ENCODE data around the gene OSBPL1A.

OSBPL1A gene

DNA sequence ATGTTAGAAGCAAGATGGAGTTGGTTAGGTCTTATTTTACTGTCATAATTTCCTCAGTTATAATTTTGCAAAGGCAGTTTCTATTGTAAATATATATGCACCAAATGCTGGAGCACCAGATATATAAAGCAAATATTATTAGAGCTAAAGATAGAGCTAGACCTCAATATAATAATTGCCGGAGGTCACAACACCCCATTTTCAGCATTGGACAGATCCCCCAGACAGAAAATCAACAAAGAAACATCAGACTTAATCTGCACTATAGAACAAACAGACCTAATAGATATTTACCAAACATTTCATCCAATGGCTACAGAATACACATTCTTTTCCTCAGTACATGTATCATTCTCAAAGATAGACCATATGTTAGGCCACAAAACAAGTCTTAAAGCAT lies 143.6 kb downstream of the OSBPL1A start:
- no peaks in the 10 kb centered on the region for H3K9me3 ChIP-seq
- no peak for DNase-seq
- TF ChIP-seq CTCF (IDR thresholded peaks at IDR 0.05; ENCODE audit: low read depth, low read length) = no peak
- no peaks in the 10 kb centered on the region for H3K4me1 ChIP-seq
- no peaks in the 10 kb centered on the region for H3K27me3 ChIP-seq
- H3K36me3 ChIP-seq = no peaks in the 10 kb centered on the region
- no peak overlapping the region for H3K4me3 ChIP-seq (ENCODE audit: low read depth, low read length)

GRCh38 chr18:24249716-24250115 lies 147.9 kb downstream of the OSBPL1A start:
- H3K4me3 ChIP-seq (ENCODE audit: low read depth, low read length) = no peak overlapping the region
- H3K9me3 ChIP-seq = no peaks in the 10 kb centered on the region
- DNase-seq = no peak
- no peak for TF ChIP-seq CTCF (IDR thresholded peaks at IDR 0.05; ENCODE audit: low read depth, low read length)
- H3K4me1 ChIP-seq = no peaks in the 10 kb centered on the region
- no peaks in the 10 kb centered on the region for H3K27me3 ChIP-seq
- H3K36me3 ChIP-seq = no peaks in the 10 kb centered on the region

- H3K9me3 ChIP-seq = no peaks in the 10 kb centered on the region
- TF ChIP-seq CTCF (IDR thresholded peaks at IDR 0.05; ENCODE audit: low read depth, low read length) = no peak
- no peak for DNase-seq
- H3K4me1 ChIP-seq = no peaks in the 10 kb centered on the region
- H3K36me3 ChIP-seq = no peaks in the 10 kb centered on the region
- no peak overlapping the region for H3K4me3 ChIP-seq (ENCODE audit: low read depth, low read length)
- H3K27me3 ChIP-seq = no peaks in the 10 kb centered on the region
Observed at GRCh38 chr18:24248359-24248758, 149.3 kb downstream of the OSBPL1A start.

- no peak for DNase-seq
- Histone ChIP-seq H3K9me3 (no peaks in the 10 kb centered on the region), H3K36me3 (no peaks in the 10 kb centered on the region), H3K27me3 (no peaks in the 10 kb centered on the region), H3K4me3 (ENCODE audit: low read depth, low read length) (no peak overlapping the region), H3K4me1 (no peaks in the 10 kb centered on the region)
- TF ChIP-seq CTCF (IDR thresholded peaks at IDR 0.05; ENCODE audit: low read depth, low read length) = no peak
Observed at GRCh38 chr18:24246143-24246542, 151.5 kb downstream of the OSBPL1A start.

DNA sequence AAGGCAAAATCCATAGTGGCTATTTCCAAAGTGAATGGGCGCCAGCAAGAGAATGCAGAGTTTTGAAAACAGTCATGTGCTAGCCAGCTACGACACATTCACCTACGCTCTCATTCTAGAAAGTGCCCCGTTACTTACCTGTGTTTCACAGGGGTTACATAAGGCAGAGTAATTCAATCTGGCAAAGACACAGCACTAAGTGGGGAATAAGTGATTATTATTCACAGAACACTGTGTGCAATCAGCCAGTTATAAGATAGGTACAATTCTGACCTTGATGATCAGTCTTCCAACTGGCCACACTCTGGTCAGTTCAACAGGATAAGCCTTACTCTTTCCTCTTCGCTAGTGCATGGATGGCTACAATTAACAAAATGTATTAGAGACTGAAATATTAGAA lies 152.9 kb downstream of the OSBPL1A start:
- no peaks in the 10 kb centered on the region for H3K9me3 ChIP-seq
- H3K36me3 ChIP-seq = no peaks in the 10 kb centered on the region
- no peaks in the 10 kb centered on the region for H3K27me3 ChIP-seq
- DNase-seq = no peak
- no peak for TF ChIP-seq CTCF (IDR thresholded peaks at IDR 0.05; ENCODE audit: low read depth, low read length)
- H3K4me3 ChIP-seq (ENCODE audit: low read depth, low read length) = no peak overlapping the region
- H3K4me1 ChIP-seq = no peaks in the 10 kb centered on the region

DNA sequence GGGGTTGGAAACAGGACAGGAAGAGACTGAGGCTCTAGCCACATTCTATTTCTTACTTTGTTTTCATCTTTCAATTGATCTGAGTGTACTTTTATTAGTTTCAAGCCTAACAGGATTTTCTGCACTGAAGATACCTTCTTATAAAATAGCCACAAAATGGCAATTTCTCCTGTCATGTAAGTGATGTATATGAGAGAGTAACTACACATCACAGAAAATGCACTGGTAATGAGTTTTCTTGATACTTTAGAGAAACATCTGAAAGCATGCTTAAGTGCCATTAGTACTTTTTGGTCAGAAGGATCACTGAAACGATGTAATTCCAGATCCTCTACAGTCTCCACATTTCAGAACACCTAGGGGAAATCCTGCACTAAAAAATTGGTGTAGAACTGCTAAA lies 153.9 kb downstream of the OSBPL1A start:
- Histone ChIP-seq H3K36me3 (no peaks in the 10 kb centered on the region), H3K27me3 (no peaks in the 10 kb centered on the region), H3K4me3 (ENCODE audit: low read depth, low read length) (no peak overlapping the region), H3K9me3 (no peaks in the 10 kb centered on the region), H3K4me1 (no peaks in the 10 kb centered on the region)
- TF ChIP-seq CTCF (IDR thresholded peaks at IDR 0.05; ENCODE audit: low read depth, low read length) = no peak
- DNase-seq = no peak
